ENCODE data around the gene TMEM247.

DNA sequence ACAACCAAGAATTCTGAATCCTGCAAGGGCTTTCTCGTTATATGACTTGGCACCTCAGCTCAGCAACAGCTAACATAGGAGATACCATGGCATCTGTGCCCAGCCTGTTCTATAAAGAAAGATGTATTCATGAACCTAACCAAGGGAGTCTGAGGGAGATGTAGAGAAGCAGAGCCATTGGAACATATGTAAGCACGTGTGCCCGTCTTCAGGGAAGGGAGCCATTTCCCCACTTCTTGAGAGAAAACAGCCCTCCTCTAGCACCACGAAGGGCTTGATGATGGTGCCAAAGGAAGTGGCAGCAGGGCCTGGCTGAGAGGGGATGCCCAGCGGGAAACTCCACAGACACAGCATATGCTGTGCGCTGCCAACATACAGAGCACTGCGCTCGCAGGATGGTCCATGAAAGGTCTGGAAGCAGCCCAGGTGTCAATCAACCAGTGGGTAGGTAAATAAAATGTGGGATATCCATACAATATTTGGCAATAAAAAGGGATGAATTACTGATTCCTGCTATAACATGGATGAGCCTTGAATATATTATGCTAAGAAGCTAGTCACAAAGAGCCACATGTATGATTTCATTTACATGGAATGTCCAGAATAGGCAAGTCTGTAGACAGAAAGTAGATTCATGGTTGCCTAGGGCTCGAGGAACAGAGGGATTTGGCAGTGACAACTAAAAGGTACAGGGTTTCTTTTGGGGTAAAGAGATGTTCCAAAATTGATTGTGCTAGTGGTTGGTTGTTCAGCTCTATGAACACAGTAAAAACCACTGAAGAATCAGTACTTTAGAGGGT is 16.1 kb downstream of the TMEM247 start:
- TF ChIP-seq POLR2A (IDR thresholded peaks at IDR 0.05; ENCODE audit: low read length) (no peak), GATA1 (IDR thresholded peaks at IDR 0.05; ENCODE audit: low read depth, low read length) (no peak)
